Psoas muscle (tissue), 8 donors: ENCODE data around the gene HECTD1. TPM values are rescaled to one million over a fixed set of nuclear protein-coding genes. Genes with fewer than 3 reads are reported as not detected.

Experiments used
- ATAC-seq, 4 donors: fragments of 200-7000 bp; cut with Tn5 transposase; one replicate each; pipeline ENCODE4 v1.9.1; 2020; ENCODE audit warnings: moderate library complexity in 3 of 4, mild to moderate bottlenecking in 2 of 4
- DNase-seq, 2 donors: peaks; one replicate each; pipeline ENCODE4 v3.0.0-alpha.2; 2020
- H3K27ac ChIP-seq: fragments of 200-600 bp; one replicate; pipeline ENCODE4 v1.8.0; 2022
- H3K27me3 ChIP-seq, 3 donors: fragments of 200-600 bp in 1 of 3; one replicate each; pipeline versions ENCODE4 v1.6.1 to v1.8.0; 2013 to 2022; ENCODE audit warnings: low read length in 2 of 3, mild to moderate bottlenecking in 2 of 3, moderate library complexity in 1 of 3; ENCODE audit not compliant: insufficient read depth in 3 of 3
- H3K36me3 ChIP-seq, 2 donors: fragments of 200-600 bp in 1 of 2; one replicate each; pipeline versions ENCODE4 v1.6.1 to v1.8.0; 2013 to 2022; ENCODE audit warnings: low read depth in 1 of 2, mild to moderate bottlenecking in 1 of 2, moderate library complexity in 1 of 2; ENCODE audit not compliant: insufficient read depth in 1 of 2
- H3K4me1 ChIP-seq: fragments of 200-600 bp; one replicate; pipeline ENCODE4 v1.8.0; 2022
- H3K4me3 ChIP-seq: fragments of 200-600 bp; one replicate; pipeline ENCODE4 v1.8.0; 2022; ENCODE audit warnings: mild to moderate bottlenecking
- H3K9me3 ChIP-seq: fragments of 200-600 bp; one replicate; pipeline ENCODE4 v1.8.0; 2022
- WGBS, 3 donors: extraction: QIAGEN DNeasy Blood & Tissue Kit; methylation state at CpG; one replicate each; pipeline versions ENCODE4 v1.1.6 to v1.1.7; 2013; 5-methylcytosine and 5-hydroxymethylcytosine counted together
- intact Hi-C, 2 donors: fragments of 100-400 bp; cut with DNase I; formaldehyde crosslinking; loops; one replicate each; pipeline versions ENCODE4 v1.11.0 to v1.14.2; 2022
- polyA plus RNA-seq, 3 donors: library from polyadenylated mRNA; stranded (reverse); fragments of 200-250 nt; gene quantifications; one replicate each; pipeline ENCODE4 v1.2.3, GENCODE V29; 2013
- total RNA-seq, 4 donors: library from RNA; stranded (reverse); fragmentation: NEBNext Ultra II Directional in 2 of 4; extraction: Animal tissue kit (Norgen Biotek cat#: 25700) in 2 of 4; gene quantifications; one replicate each; pipeline versions ENCODE4 v1.2.1 to v1.2.4, GENCODE V29; 2021 to 2023
- TF ChIP-seq, protein P1 (sequence below): fragments of 200-600 bp; IDR thresholded peaks from one replicate; pipeline ENCODE4 v1.8.0; 2022; ENCODE audit warnings: antibody characterized with exemption
- donor health status: healthy with polysubstance abuse.
- donor health status: DM: no; HTN: no; CAD: no; lungs with moderate emphysema.
- donor health status: Bipolar disorder and iron deficiency.
- donor health status: healthy.
- donor health status: DM: yes; HTN: yes; CAD: no.
- donor health status: DM: no; HTN: no; CAD: no.
- donor health status: DM: no; HTN: no; CAD: no.
- donor health status: DM: yes; HTN: yes; CAD: no.

Gene HECTD1
- total and polyA plus RNA-seq, 7 donors = 151 to 405 (median 217) TPM

DNA sequence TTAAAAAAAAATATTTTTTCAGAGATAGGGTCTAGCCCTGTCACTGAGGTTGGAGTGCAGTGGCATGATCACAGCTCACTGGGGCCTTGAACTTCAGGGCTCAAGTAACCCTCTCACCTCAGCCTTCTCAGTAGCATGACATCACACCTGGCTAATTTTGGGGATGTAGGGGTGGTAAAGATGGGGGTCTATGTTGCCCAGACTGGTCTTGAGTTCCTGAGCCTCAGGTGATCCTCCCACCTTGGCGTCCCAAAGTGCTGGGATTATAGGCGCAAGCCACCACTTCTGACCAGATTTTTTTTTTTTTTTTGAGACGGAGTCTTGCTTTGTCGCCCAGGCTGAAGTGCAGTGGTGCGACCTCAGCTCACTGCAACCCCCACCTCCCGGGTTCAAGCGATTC, 80.9 kb downstream of the HECTD1 start:
- no peaks in the 10 kb centered on the region for H3K27me3 ChIP-seq
- no peak overlapping the region for H3K4me3 ChIP-seq
- ATAC-seq (no peak), DNase-seq (no peak)
- peaks cover 3 to 97% of the 10 kb centered on the region in 2 donors for H3K36me3 ChIP-seq
- no peak overlapping the region for H3K27ac ChIP-seq
- WGBS, 3 donors = 91 to 96% (median 96%) methylated on average over 7 of the region's 7 CpGs
- peaks cover 11% of the 10 kb centered on the region for H3K4me1 ChIP-seq
- TF ChIP-seq, protein P1, sequence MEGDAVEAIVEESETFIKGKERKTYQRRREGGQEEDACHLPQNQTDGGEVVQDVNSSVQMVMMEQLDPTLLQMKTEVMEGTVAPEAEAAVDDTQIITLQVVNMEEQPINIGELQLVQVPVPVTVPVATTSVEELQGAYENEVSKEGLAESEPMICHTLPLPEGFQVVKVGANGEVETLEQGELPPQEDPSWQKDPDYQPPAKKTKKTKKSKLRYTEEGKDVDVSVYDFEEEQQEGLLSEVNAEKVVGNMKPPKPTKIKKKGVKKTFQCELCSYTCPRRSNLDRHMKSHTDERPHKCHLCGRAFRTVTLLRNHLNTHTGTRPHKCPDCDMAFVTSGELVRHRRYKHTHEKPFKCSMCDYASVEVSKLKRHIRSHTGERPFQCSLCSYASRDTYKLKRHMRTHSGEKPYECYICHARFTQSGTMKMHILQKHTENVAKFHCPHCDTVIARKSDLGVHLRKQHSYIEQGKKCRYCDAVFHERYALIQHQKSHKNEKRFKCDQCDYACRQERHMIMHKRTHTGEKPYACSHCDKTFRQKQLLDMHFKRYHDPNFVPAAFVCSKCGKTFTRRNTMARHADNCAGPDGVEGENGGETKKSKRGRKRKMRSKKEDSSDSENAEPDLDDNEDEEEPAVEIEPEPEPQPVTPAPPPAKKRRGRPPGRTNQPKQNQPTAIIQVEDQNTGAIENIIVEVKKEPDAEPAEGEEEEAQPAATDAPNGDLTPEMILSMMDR = no peak
- intact Hi-C loops = loop anchor here in 1 of 2 donors (10.0 kb wide), 1 partner anchor 228 kb away; no protein-coding TSS in a partner anchor
- H3K9me3 ChIP-seq = no peaks in the 10 kb centered on the region

DNA sequence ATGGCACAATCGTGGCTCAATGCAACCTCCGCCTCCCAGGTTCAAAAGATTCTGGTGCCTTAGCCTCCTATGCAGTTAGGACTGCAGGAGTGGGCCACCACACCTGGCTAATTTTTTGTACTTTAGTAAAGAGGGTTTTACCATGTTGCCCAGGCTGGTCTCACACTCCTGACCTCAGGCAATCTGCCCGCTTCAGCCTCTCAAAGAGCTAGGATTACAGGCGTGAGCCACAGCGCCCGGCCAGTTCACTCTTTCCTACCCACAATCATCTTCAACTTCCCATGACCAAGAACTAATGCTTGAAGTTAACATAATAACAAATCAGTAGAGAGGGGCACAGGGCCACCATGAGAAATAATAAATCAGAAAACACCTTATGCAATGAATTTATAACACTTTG, 82.4 kb downstream of the HECTD1 start:
- H3K36me3 ChIP-seq = peaks cover 3 to 97% of the 10 kb centered on the region in 2 donors

DNA sequence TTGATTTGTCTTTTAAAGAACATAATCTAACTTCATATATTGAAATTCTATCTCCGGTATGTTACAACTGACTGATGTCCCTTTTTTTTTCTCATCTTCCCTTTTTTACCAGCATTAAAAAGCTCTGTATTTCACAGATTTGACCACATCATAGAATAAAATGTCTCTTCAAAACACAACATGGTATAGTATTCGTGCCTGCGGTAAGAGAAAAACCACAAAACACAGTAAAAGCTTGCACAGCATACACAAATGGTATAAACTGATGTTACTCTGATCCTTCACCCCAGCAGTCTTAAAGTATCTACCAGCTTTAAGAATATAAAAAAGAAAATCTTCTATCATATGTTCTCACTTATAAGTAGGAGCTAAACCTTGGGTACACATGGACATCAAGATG, 83.4 kb downstream of the HECTD1 start:
- 94 to 97% (median 95%) methylated on average over 3 of the region's 3 CpGs for WGBS, 3 donors
- intact Hi-C loops = loop anchor here (5.0 to 10.0 kb wide), 2 partner anchors 38 to 231 kb away; no protein-coding TSS in a partner anchor

More for the DNA sequence above, 82.4 kb downstream of the HECTD1 start:
- DNase-seq (no peak), ATAC-seq (peak in 3 of 4 donors; percentile 4 to 71 (median 45))
- intact Hi-C loops = loop anchor here in 1 of 2 donors (10.0 kb wide), 1 partner anchor 230 kb away; no protein-coding TSS in a partner anchor
- peaks cover 11% of the 10 kb centered on the region for H3K4me1 ChIP-seq
- no peaks in the 10 kb centered on the region for H3K27me3 ChIP-seq
- H3K9me3 ChIP-seq = no peaks in the 10 kb centered on the region
- TF ChIP-seq, protein P1 = no peak
- no peak overlapping the region for H3K4me3 ChIP-seq
- H3K27ac ChIP-seq = no peak overlapping the region
- WGBS, 3 donors = 54 to 64% (median 57%) methylated on average over 6 of the region's 6 CpGs

DNA sequence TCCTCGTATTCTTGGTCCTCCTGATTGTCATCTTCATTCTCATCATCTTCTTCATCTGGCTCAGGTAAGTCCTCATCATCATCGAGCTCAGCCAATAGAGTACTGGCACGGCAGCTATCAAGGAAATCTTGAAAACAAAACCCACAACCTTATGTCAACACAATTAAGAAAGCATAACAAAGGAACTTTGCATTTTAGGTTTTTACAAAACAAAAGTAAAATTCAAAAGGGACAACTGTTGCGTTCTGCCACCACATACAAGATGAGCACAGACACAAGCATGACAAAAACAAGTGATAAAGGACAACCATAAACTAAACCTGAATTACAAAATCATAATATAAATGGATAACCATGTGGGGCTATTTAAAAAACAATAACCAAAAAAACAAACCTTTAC, 84.7 kb downstream of the HECTD1 start:
- Histone ChIP-seq H3K4me1 (peaks cover 16% of the 10 kb centered on the region), H3K27ac (no peak overlapping the region), H3K36me3 (peaks cover 6 to 99% of the 10 kb centered on the region in 2 donors), H3K27me3 (no peaks in the 10 kb centered on the region), H3K4me3 (no peak overlapping the region), H3K9me3 (no peaks in the 10 kb centered on the region)
- WGBS, 3 donors = 85 to 93% (median 86%) methylated on average over 4 of the region's 4 CpGs
- no peak for DNase-seq
- TF ChIP-seq, protein P1 = no peak
- ATAC-seq = no peak
- intact Hi-C loops = loop anchor here (5.0 to 10.0 kb wide), 2 partner anchors 39 to 232 kb away; no protein-coding TSS in a partner anchor

More for the DNA sequence above, 83.4 kb downstream of the HECTD1 start:
- TF ChIP-seq, protein P1 = no peak
- no peak for DNase-seq
- Histone ChIP-seq H3K36me3 (peaks cover 3 to 99% of the 10 kb centered on the region in 2 donors), H3K4me1 (peaks cover 12% of the 10 kb centered on the region), H3K27ac (no peak overlapping the region), H3K4me3 (no peak overlapping the region), H3K27me3 (no peaks in the 10 kb centered on the region), H3K9me3 (no peaks in the 10 kb centered on the region)
- no peak for ATAC-seq
